Esophagus (tissue), 2 donors: ENCODE data around the gene UGT1A8. TPM values are rescaled to one million over a fixed set of nuclear protein-coding genes. Genes with fewer than 3 reads are reported as not detected.

Experiments used
- H3K27ac ChIP-seq, 2 donors: one replicate each; pipeline ENCODE4 v1.5.1; 2013; ENCODE audit warnings: low read depth in 2 of 2, mild to moderate bottlenecking in 2 of 2, inconsistent platforms in 1 of 2, low read length in 1 of 2, moderate library complexity in 1 of 2
- H3K27me3 ChIP-seq, 2 donors: one replicate each; pipeline ENCODE4 v1.6.1; 2013; ENCODE audit warnings: low read length in 2 of 2, control low read depth in 1 of 2, mild to moderate bottlenecking in 1 of 2; ENCODE audit not compliant: insufficient read depth in 2 of 2, control insufficient read depth in 1 of 2
- H3K36me3 ChIP-seq, 2 donors: one replicate each; pipeline ENCODE4 v1.6.1; 2013; ENCODE audit warnings: low read length in 1 of 2; ENCODE audit not compliant: control insufficient read depth in 2 of 2, insufficient read depth in 2 of 2
- H3K4me1 ChIP-seq, 2 donors: one replicate each; pipeline ENCODE4 v1.6.1; 2013; ENCODE audit warnings: low read length in 1 of 2; ENCODE audit not compliant: control insufficient read depth in 2 of 2, insufficient read depth in 2 of 2
- H3K4me3 ChIP-seq, 2 donors: one replicate each; pipeline ENCODE4 v1.5.1; 2013; ENCODE audit warnings: low read length in 2 of 2, mild to moderate bottlenecking in 2 of 2, low read depth in 1 of 2, moderate library complexity in 1 of 2
- H3K9me3 ChIP-seq, 2 donors: one replicate each; pipeline ENCODE4 v1.6.1; 2013; ENCODE audit warnings: mild to moderate bottlenecking in 2 of 2, low read depth in 1 of 2, low read length in 1 of 2, moderate library complexity in 1 of 2; ENCODE audit not compliant: control insufficient read depth in 2 of 2, insufficient read depth in 1 of 2
- WGBS, 2 donors: extraction: QIAGEN DNeasy Blood & Tissue Kit; methylation state at CpG; one replicate each; pipeline ENCODE4 v1.1.7; 2013; 5-methylcytosine and 5-hydroxymethylcytosine counted together
- polyA plus RNA-seq, 2 donors: library from polyadenylated mRNA; stranded (reverse); fragments of 200-250 nt; gene quantifications; one replicate each; pipeline ENCODE4 v1.2.3, GENCODE V29; 2013
- donor health status: healthy with polysubstance abuse.
- donor health status: Bipolar disorder and iron deficiency.

The UGT1A8 gene
- polyA plus RNA-seq, 2 donors, result 0.39 to 2.8 TPM

GRCh38 chr2:233799087-233799665 lies 181.7 kb downstream of the UGT1A8 start:
- H3K9me3 ChIP-seq, result peaks cover 0 to 2% of the 10 kb centered on the region in 2 donors
- no peak overlapping the region for H3K27ac ChIP-seq
- WGBS, 2 donors, result 68 to 69% methylated on average over 7 of the region's 7 CpGs
- H3K27me3 ChIP-seq, result no peaks in the 10 kb centered on the region
- H3K36me3 ChIP-seq, result no peaks in the 10 kb centered on the region
- H3K4me1 ChIP-seq, result no peaks in the 10 kb centered on the region
- H3K4me3 ChIP-seq, result no peak overlapping the region

- H3K27ac ChIP-seq, result no peak overlapping the region
- no peaks in the 10 kb centered on the region for H3K27me3 ChIP-seq
- no peaks in the 10 kb centered on the region for H3K36me3 ChIP-seq
- H3K4me3 ChIP-seq, result no peak overlapping the region
- H3K9me3 ChIP-seq, result peaks cover 0 to 2% of the 10 kb centered on the region in 2 donors
- H3K4me1 ChIP-seq, result no peaks in the 10 kb centered on the region
- 54 to 77% methylated on average over 5 of the region's 5 CpGs for WGBS, 2 donors
These were observed 182.3 kb downstream of the UGT1A8 start for GRCh38 chr2:233799716-233800115.

GRCh38 chr2:233800208-233800607 lies 182.8 kb downstream of the UGT1A8 start:
- H3K27me3 ChIP-seq, result no peaks in the 10 kb centered on the region

GRCh38 chr2:233801357-233802131 lies 184.1 kb downstream of the UGT1A8 start:
- Histone ChIP-seq H3K4me3 (no peak overlapping the region), H3K27me3 (no peaks in the 10 kb centered on the region), H3K36me3 (no peaks in the 10 kb centered on the region), H3K9me3 (no peaks in the 10 kb centered on the region), H3K27ac (no peak overlapping the region), H3K4me1 (no peaks in the 10 kb centered on the region)
- WGBS, 2 donors, result 76 to 78% methylated on average over 9 of the region's 9 CpGs

More at GRCh38 chr2:233800208-233800607, 182.8 kb downstream of the UGT1A8 start:
- Histone ChIP-seq H3K27ac (no peak overlapping the region), H3K4me1 (no peaks in the 10 kb centered on the region), H3K9me3 (peaks cover 0 to 2% of the 10 kb centered on the region in 2 donors), H3K36me3 (no peaks in the 10 kb centered on the region), H3K4me3 (no peak overlapping the region)
- 78 to 81% methylated on average over 7 of the region's 7 CpGs for WGBS, 2 donors

- H3K27me3 ChIP-seq, result no peaks in the 10 kb centered on the region
- no peaks in the 10 kb centered on the region for H3K4me1 ChIP-seq
- no peaks in the 10 kb centered on the region for H3K36me3 ChIP-seq
- no peak overlapping the region for H3K27ac ChIP-seq
- WGBS, 2 donors, result 67 to 77% methylated on average over 3 of the region's 3 CpGs
- no peaks in the 10 kb centered on the region for H3K9me3 ChIP-seq
- H3K4me3 ChIP-seq, result no peak overlapping the region
These were observed 184.8 kb downstream of the UGT1A8 start for GRCh38 chr2:233802132-233802815.

GRCh38 chr2:233803292-233803911 lies 186.0 kb downstream of the UGT1A8 start:
- Histone ChIP-seq H3K27me3 (no peaks in the 10 kb centered on the region), H3K4me3 (no peak overlapping the region), H3K36me3 (no peaks in the 10 kb centered on the region), H3K9me3 (no peaks in the 10 kb centered on the region), H3K27ac (no peak overlapping the region), H3K4me1 (no peaks in the 10 kb centered on the region)
- WGBS, 2 donors, result 62 to 74% methylated on average over 2 of the region's 2 CpGs

- Histone ChIP-seq H3K9me3 (no peaks in the 10 kb centered on the region), H3K27ac (no peak overlapping the region), H3K36me3 (no peaks in the 10 kb centered on the region), H3K4me3 (no peak overlapping the region), H3K4me1 (no peaks in the 10 kb centered on the region), H3K27me3 (no peaks in the 10 kb centered on the region)
- 56 to 67% methylated on average over 8 of the region's 8 CpGs for WGBS, 2 donors
These were observed 186.6 kb downstream of the UGT1A8 start for GRCh38 chr2:233803994-233804393.

- no peak overlapping the region for H3K4me3 ChIP-seq
- H3K27me3 ChIP-seq, result no peaks in the 10 kb centered on the region
- H3K9me3 ChIP-seq, result peaks cover 0 to 2% of the 10 kb centered on the region in 2 donors
- no peak overlapping the region for H3K27ac ChIP-seq
- H3K36me3 ChIP-seq, result no peaks in the 10 kb centered on the region
- H3K4me1 ChIP-seq, result no peaks in the 10 kb centered on the region
- 70 to 75% methylated on average over 12 of the region's 12 CpGs for WGBS, 2 donors
These were observed 189.9 kb downstream of the UGT1A8 start for GRCh38 chr2:233807215-233807865.
